H1 (cell line): Measurements from ENCODE around the gene ADCY6.

Experiments
- CHD1 ChIP-seq: IDR thresholded peaks from 2 replicates; pipeline ENCODE4 v1.6.1; 2012; ENCODE audit warnings: low read depth, low read length, improper control_type of control experiment
- CHD2 ChIP-seq: IDR thresholded peaks from 2 replicates; pipeline ENCODE4 v1.6.1; 2012; ENCODE audit warnings: low read length, improper control_type of control experiment
- FOSL1 ChIP-seq: IDR thresholded peaks from 2 replicates; pipeline ENCODE4 v1.6.1; 2011; ENCODE audit warnings: mild to moderate bottlenecking, low read depth, low read length, moderate library complexity; ENCODE audit not compliant: insufficient read depth
- POLR2AphosphoS5 ChIP-seq: IDR thresholded peaks from 2 replicates; pipeline ENCODE4 v1.6.1; 2011; ENCODE audit warnings: low read depth, low read length
- SUZ12 ChIP-seq: fragments of 200-600 bp; sonication (generic); IDR thresholded peaks from 2 replicates; pipeline ENCODE4 v1.6.1; 2012; ENCODE audit warnings: mild to moderate bottlenecking, inconsistent platforms, low read length, moderate library complexity, mixed read lengths
- TF ChIP-seq, protein P1 (sequence below), 3 experiments: IDR thresholded peaks; 1 replicate in 2 of 3; 2 replicates in 1 of 3; pipeline versions ENCODE4 v1.5.1 to v1.6.1; 2011; ENCODE audit warnings: low read length in 3 of 3, mild to moderate bottlenecking in 3 of 3, inconsistent platforms in 2 of 3, low read depth in 1 of 3, moderate library complexity in 1 of 3; ENCODE audit not compliant: insufficient read depth in 1 of 3; ENCODE audit errors: control extremely low read depth in 1 of 3
- TF ChIP-seq, protein P2 (sequence below): IDR thresholded peaks from 2 replicates; pipeline ENCODE4 v1.6.1; 2012; ENCODE audit warnings: inconsistent platforms

DNA sequence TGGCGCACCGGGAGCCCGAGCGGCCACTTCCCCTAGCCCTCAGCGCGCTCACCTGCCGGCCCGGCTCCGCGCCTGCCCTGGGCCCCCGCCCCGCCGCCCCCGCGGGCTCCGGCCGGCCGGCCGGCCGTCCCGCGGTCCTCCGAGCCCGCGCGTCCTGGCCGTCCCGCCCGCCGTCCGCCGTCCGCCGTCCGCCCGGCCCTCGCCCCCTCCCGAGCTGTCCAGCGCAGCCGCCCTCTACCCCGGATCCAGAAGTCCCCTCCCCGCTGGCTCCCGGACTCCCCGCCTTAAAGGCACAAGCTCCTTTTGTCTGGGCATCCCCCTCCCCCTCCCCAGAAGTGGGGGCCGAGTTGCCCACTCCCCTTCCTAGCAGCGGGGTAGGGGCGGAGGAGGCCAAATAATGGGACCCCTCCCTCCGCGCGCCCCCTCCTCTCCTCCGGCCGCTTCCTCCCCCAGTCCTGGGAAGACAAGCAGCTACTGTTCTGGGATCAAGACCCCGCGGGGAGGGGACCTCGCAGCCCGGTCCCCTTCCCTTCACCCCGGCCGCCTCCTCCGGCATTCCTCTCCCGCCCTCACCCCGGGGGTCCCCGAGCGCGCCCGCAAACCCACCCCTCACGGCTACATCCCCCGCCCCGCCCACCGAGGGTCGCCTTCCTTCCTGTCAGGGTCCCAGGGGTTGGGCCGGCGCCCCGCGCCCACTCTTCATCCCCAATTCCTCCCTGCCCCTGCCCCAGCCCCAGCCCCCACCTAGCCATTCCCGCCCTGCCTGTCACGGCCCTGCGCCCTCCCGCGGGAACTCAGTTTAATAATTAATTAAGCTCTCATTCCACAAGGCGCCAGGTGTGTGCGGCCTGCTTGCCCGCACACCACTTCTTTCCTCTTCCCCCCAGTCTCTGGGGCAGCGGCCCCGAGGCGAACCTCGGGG lies at the start of gene ADCY6:
- TF ChIP-seq, protein P1, sequence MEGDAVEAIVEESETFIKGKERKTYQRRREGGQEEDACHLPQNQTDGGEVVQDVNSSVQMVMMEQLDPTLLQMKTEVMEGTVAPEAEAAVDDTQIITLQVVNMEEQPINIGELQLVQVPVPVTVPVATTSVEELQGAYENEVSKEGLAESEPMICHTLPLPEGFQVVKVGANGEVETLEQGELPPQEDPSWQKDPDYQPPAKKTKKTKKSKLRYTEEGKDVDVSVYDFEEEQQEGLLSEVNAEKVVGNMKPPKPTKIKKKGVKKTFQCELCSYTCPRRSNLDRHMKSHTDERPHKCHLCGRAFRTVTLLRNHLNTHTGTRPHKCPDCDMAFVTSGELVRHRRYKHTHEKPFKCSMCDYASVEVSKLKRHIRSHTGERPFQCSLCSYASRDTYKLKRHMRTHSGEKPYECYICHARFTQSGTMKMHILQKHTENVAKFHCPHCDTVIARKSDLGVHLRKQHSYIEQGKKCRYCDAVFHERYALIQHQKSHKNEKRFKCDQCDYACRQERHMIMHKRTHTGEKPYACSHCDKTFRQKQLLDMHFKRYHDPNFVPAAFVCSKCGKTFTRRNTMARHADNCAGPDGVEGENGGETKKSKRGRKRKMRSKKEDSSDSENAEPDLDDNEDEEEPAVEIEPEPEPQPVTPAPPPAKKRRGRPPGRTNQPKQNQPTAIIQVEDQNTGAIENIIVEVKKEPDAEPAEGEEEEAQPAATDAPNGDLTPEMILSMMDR (IDR thresholded peaks at IDR 0.05; ENCODE audit: control extremely low read depth in 1 of 3, insufficient read depth in 1 of 3, low read depth in 1 of 3, low read length in 3 of 3): no peak
- TF ChIP-seq FOSL1: no peak
- TF ChIP-seq SUZ12: no peak
- TF ChIP-seq POLR2AphosphoS5: no peak
- TF ChIP-seq, protein P2, sequence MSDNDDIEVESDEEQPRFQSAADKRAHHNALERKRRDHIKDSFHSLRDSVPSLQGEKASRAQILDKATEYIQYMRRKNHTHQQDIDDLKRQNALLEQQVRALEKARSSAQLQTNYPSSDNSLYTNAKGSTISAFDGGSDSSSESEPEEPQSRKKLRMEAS: peak; percentile 31; the same call in 1 of the 2 replicates
- no peak for TF ChIP-seq CHD2
- no peak for TF ChIP-seq CHD1
